ENCODE data around the gene MYRIP. TPM values are rescaled to one million over a fixed set of nuclear protein-coding genes. Genes with fewer than 3 reads are reported as not detected.

Gene MYRIP
- total and polyA plus RNA-seq, 2 of the 4 experiments (the other 2 are of a cell fraction), result not detected

- no peaks in the 10 kb centered on the region for H3K27me3 ChIP-seq (ENCODE audit: control insufficient read depth, insufficient read depth, low read length)
- POLR2A ChIA-PET (ENCODE audit: unreplicated experiment), result no interaction called here
- H4K8ac ChIP-seq (ENCODE audit: low read depth in 2 of 2, low read length in 2 of 2), result no peak overlapping the region
- no peaks in the 10 kb centered on the region for H3K4me1 ChIP-seq (ENCODE audit: control insufficient read depth, insufficient read depth, low read length)
- H2BK5ac ChIP-seq (ENCODE audit: low read depth, low read length, poor library complexity, severe bottlenecking), result no peak overlapping the region
- CTCF ChIA-PET, result no interaction called here
- no peak overlapping the region for H2AK5ac ChIP-seq (ENCODE audit: low read depth, low read length)
- no peak overlapping the region for H2BK20ac ChIP-seq (ENCODE audit: low read depth, low read length)
- H2AFZ ChIP-seq (replicated peaks; ENCODE audit: low read length, poor library complexity), result no peak overlapping the region
- H3K27ac ChIP-seq (ENCODE audit: insufficient read depth, low read length), result no peak overlapping the region
- ATAC-seq (ENCODE audit: low read depth) (no peak), DNase-seq (no peak)
- no peak overlapping the region for H4K91ac ChIP-seq (ENCODE audit: insufficient read depth, low read depth, low read length)
- H3K9me1 ChIP-seq (ENCODE audit: insufficient read depth, low read length), result no peaks in the 10 kb centered on the region
- H3K9ac ChIP-seq (ENCODE audit: low read depth, low read length), result no peak overlapping the region
- no peaks in the 10 kb centered on the region for H4K20me1 ChIP-seq (ENCODE audit: insufficient read depth, low read length)
- no peak overlapping the region for H2BK120ac ChIP-seq (ENCODE audit: low read depth, low read length)
- in situ Hi-C loops (cut with MboI; ENCODE audit: low sequenced_read_pairs), result no loop called here
- no peak overlapping the region for H3K23ac ChIP-seq (ENCODE audit: low read depth, low read length)
- dilution Hi-C loops (cut with HindIII; ENCODE audit: low sequenced_read_pairs, unreplicated experiment), result no loop called here
- H3K9me3 ChIP-seq (ENCODE audit: control insufficient read depth, insufficient read depth, low read length), result peaks cover 12% of the 10 kb centered on the region
- TF ChIP-seq MAFK (IDR thresholded peaks at IDR 0.05; ENCODE audit: low read depth, low read length) (no peak), CTCF (conservative IDR thresholded peaks at IDR 0.05; ENCODE audit: low read depth, low read length) (no peak), CEBPB (IDR thresholded peaks at IDR 0.05; ENCODE audit: low read depth, low read length) (no peak), NFE2L2 (IDR thresholded peaks at IDR 0.05; ENCODE audit: low read depth, low read length) (no peak), RFX5 (IDR thresholded peaks at IDR 0.05; ENCODE audit: low read depth, low read length) (no peak), POLR2A (IDR thresholded peaks at IDR 0.05; ENCODE audit: low read depth, low read length) (no peak), SMC3 (IDR thresholded peaks at IDR 0.05; ENCODE audit: low read depth, low read length) (no peak), FOS (IDR thresholded peaks at IDR 0.05; ENCODE audit: low read depth, low read length) (no peak), RCOR1 (IDR thresholded peaks at IDR 0.05; ENCODE audit: insufficient replicate concordance, low read length) (no peak), BHLHE40 (IDR thresholded peaks at IDR 0.05; ENCODE audit: low read depth, low read length) (no peak), CHD1 (IDR thresholded peaks at IDR 0.05; ENCODE audit: low read depth, low read length) (no peak), MXI1 (IDR thresholded peaks at IDR 0.05; ENCODE audit: borderline replicate concordance, low read depth, low read length) (no peak), RAD21 (IDR thresholded peaks at IDR 0.05; ENCODE audit: low read length) (no peak), MAZ (IDR thresholded peaks at IDR 0.05; ENCODE audit: borderline replicate concordance, low read depth, low read length) (no peak)
- TF ChIP-seq, protein P1, sequence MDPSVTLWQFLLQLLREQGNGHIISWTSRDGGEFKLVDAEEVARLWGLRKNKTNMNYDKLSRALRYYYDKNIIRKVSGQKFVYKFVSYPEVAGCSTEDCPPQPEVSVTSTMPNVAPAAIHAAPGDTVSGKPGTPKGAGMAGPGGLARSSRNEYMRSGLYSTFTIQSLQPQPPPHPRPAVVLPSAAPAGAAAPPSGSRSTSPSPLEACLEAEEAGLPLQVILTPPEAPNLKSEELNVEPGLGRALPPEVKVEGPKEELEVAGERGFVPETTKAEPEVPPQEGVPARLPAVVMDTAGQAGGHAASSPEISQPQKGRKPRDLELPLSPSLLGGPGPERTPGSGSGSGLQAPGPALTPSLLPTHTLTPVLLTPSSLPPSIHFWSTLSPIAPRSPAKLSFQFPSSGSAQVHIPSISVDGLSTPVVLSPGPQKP (IDR thresholded peaks at IDR 0.05; ENCODE audit: borderline replicate concordance, low read depth, low read length), result no peak
- TF ChIP-seq, protein P2, sequence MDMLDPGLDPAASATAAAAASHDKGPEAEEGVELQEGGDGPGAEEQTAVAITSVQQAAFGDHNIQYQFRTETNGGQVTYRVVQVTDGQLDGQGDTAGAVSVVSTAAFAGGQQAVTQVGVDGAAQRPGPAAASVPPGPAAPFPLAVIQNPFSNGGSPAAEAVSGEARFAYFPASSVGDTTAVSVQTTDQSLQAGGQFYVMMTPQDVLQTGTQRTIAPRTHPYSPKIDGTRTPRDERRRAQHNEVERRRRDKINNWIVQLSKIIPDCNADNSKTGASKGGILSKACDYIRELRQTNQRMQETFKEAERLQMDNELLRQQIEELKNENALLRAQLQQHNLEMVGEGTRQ (IDR thresholded peaks at IDR 0.05; ENCODE audit: low read depth, low read length), result no peak
- 0% methylated on average over 1 of the region's 1 CpG; no CpG with 5 or more reads in 1 of the 2 experiments for WGBS, 2 experiments (ENCODE audit: extremely low coverage in 2 of 2, insufficient read length in 1 of 2)
- H3K56ac ChIP-seq (ENCODE audit: extremely low read depth, insufficient read depth, low read length), result no peak overlapping the region
- H3K4me3 ChIP-seq (ENCODE audit: insufficient read depth, low read depth, low read length), result no peak overlapping the region
- intact Hi-C loops (cut with micrococcal nuclease), result no loop called here
- H3K14ac ChIP-seq (replicated peaks; ENCODE audit: low read depth, low read length), result no peak overlapping the region
- no TSS peak for BruUV-seq (replicated peaks)
- H3K18ac ChIP-seq (ENCODE audit: low read depth, low read length), result no peak overlapping the region
- H4K5ac ChIP-seq (ENCODE audit: low read depth, low read length), result no peak overlapping the region
- no peak overlapping the region for H2AK9ac ChIP-seq (replicated peaks; ENCODE audit: low read depth, low read length, poor library complexity)
- no peak overlapping the region for H3K4me2 ChIP-seq (ENCODE audit: low read depth, low read length)
- H3K79me1 ChIP-seq (ENCODE audit: low read depth in 1 of 2, low read length in 2 of 2), result no peaks in the 10 kb centered on the region
- H2BK15ac ChIP-seq (ENCODE audit: low read depth, low read length), result no peak overlapping the region
- H3K4ac ChIP-seq (ENCODE audit: low read depth, low read length), result no peak overlapping the region
- no peaks in the 10 kb centered on the region for H3K36me3 ChIP-seq (ENCODE audit: control insufficient read depth, insufficient read depth, low read length)
Measured at GRCh38 chr3:39933986-39934693, 124.7 kb downstream of the MYRIP start.
